Embryonic facial prominence (tissue), 1 donor: ENCODE results near the gene NPRL2.

Experiments used
- DNase-seq: peaks from one replicate; pipeline ENCODE4 v3.0.0-alpha.2; 2016; ENCODE audit errors: extremely low spot score

Gene NPRL2

DNA sequence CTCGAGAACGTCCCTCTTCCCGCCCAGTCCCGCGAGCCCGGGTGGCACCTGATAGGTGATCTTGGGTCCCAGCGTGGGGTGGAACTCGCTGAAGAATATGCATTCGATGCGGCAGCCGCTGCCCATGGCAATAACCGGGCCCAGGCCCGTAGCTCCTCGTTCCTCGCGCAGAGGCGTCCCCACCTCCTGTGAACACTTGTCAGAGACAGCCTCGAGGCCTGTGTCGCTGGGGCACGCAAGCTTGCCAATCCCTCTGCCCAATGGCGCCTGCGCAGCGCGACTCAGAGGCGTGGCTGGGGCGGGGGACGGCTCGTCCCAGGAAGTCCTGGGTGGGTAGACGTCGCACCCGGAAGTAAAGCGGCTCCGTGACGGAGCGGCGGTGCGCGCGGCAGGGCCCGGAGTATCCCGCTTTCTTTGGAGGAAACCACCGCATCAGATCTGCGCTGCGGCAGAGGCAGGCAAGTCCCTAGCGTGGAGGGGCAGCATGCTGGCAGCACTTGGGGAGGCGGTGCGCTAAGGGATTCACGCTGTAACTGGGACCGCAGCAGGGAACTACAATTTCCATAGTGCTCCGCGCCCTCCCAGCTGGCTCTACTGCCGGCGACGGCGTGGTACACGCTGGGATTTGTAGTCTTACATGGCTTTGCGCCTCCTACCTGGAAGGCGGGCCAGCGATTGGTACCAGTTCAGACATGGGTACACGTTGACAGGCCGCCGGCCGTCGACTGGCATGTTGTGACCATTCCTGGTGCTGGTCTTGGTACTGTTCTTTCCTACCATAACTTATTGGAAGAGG, at the start of gene NPRL2, which contains the start of gene CYB561D2:
Gene NPRL2, minus strand, starts transcription at position 249 of the 796 bp plus-strand sequence. Its CDS starts 123 bp downstream, at position 126.
Gene CYB561D2, plus strand, starts transcription at position 336 of the 796 bp plus-strand sequence. CDS start 572 bp downstream, outside the sequence.
- peak; percentile 73 for DNase-seq

DNA sequence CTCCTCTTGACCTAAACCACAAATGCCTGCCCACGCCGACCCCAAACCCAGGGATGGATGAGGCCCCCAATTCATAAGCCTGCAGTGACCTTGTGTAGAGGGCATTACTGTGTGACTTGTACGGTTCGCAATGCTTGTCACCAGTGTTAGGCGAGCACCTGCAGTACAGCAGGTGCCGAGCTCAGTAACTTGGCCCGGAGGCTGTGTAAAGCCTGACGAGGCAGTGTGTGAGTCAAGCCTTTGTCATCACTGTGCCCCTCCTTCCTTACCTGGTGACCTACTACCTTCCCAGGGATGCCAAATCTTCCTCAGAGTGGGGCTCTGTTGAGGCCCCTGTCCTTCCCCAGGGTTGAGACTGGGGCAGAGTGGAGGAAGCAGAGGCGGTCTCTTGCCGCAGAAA, 45.9 kb upstream of the NPRL2 start:
- no peak for DNase-seq

DNA sequence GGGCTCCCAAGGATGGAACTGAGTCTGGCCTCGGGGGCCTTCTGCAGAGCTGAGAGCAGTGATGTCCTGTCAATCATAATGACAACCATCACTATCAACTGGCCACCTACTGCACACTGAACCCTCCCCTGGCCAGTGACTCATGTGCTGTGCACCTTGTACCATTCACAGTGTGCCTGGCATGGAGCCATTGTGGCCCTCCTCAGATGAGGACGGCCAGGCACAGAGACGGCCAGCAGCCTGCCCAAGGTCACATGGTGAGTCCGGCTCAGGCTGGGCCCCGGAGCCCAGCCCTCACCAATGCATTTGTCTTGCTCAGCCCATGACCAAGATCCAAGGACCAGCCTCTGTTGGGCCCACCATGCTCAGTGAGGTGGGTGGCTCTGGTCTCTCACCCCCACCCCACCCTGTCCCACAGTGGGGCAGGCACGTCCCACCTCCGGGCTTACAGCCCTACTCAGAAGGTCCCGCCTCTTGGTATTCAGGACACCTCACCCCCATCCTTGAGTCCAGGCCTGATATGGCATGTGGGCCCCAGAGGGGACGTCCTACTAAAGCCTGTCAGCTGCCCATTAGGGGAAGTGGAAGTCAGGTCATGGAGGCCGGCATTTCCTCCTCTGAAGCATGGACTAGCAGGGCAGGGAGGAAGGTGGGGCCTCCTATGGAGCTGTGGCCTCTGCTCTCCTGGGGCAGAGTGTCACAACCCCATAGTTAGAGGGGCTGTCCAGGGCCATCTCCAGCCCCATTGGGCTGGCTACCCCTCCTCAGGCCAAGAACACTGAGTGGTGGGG, 44.7 kb upstream of the NPRL2 start:
- no peak for DNase-seq

- no peak for DNase-seq
Measured at GRCh38 chr3:50393061-50393460, 42.5 kb upstream of the NPRL2 start.

DNA sequence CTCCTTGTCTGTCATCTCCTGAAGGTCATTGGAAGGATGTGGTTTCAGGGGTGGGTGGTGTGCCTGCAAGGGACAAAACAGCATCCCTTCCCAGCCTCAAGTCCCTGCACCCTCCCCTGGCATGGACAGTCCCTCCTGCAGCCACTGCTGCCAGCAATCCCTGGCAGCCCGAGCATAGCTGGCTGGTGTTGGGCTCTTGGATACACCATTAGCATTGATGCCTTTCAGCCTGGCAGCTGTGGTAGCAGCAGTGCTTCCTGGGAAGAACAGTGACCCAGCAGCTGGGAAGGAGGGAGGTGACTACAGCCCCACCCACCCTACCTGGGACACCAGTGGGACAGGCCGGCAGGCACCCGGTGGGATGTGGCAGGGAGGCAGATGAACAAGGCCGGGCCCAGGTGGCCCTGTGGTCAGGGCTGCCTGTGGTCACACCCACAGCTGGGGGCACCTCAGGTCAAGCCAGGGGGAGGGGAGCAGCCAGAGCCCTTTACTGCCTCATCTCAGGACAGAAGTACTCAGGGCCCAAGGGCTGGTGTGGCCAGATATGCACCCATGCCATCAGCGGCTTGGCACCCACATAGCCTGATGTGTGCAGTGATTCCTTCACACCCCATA, 41.6 kb upstream of the NPRL2 start:
- no peak for DNase-seq

GRCh38 chr3:50390508-50391224, 40.1 kb upstream of the NPRL2 start:
- DNase-seq = no peak

GRCh38 chr3:50389414-50389767, 38.8 kb upstream of the NPRL2 start:
- DNase-seq = no peak

- no peak for DNase-seq
Measured at GRCh38 chr3:50388720-50389413, 38.3 kb upstream of the NPRL2 start.

- no peak for DNase-seq
Measured at GRCh38 chr3:50388016-50388719, 37.6 kb upstream of the NPRL2 start.

- no peak for DNase-seq
Measured at GRCh38 chr3:50385754-50386153, 35.2 kb upstream of the NPRL2 start.

DNA sequence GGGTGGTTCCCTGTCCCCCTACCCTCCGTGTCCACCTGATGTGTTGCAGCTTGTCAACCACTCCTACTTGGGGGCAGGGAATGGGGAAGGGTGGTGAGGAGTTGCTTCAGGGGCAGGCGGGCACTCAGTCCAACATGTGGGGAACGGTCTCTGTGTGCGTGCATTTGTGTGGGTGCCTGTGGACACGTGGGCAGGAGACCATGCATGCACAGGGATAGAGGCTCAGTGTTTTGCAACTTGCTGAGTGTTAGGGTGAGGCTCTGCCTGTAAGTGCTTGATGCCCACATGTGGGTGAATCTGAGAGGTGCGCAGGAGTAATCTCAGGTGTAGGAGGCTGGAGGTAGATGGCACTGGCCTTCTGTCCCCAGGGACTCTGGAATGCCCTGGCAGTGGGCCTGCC, 33.2 kb upstream of the NPRL2 start:
- no peak for DNase-seq

DNA sequence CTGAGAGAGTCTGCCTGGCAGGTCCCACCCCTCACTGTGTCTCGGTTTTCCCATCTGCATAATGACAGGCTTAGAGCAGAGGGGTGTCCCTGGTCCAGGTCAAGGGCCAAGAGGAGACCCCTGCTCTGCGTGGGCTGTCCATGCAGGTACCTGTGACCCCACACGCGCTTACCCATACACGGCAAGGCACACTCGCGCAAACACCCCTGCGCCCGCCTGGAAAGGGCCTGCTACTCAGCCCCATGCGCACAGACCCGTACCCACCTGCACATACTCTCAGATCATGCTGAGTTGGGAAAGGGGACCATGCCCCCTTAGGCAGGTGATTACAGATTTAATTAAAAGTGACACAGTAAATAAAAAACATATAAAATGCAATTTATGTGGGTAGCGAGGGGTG, 32.1 kb upstream of the NPRL2 start:
- DNase-seq = no peak

DNA sequence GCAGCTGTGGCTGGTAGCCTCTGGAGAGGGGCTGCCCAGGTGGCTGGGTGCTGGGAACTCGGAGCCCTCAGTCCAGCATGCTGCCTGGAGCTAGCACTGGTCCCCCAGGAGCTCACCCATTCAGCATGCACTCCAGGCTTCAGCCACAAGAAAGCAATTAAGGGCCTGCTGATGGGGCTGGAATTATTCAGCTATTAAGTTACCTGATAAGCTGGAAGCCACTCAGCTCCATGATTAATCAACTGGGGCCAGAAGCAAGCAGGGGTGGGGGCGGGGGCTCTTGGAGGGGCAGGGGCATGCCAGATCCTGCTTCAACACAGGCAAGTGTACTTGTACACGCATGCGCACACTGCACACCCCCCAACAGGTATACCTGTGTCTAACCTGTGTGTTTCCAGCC, 30.8 kb upstream of the NPRL2 start:
- DNase-seq = no peak

- no peak for DNase-seq
Measured at GRCh38 chr3:50380405-50381085, 30.0 kb upstream of the NPRL2 start.

- DNase-seq = no peak
Measured at GRCh38 chr3:50378757-50379156, 28.2 kb upstream of the NPRL2 start.

DNA sequence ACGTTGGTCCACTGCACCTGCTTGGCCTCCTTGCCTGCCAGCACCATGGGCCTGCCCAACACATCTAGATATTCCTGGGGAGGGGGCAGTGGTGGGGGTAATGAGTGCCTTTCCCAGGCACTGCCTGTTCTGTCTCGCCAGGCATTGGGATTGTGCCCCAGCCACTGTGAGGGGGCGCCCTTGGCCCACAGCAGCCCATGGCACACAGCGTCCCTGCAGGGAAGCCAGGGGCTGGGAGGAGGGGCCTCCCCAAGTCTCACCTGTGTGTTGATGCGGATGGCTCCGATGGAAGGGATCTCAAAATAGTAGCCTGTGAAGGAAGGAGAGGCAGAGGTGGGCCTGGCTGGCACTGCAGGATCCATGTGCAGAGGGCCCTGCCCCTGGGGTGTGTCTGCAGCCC, 27.4 kb upstream of the NPRL2 start:
- no peak for DNase-seq

- no peak for DNase-seq
Measured at GRCh38 chr3:50375258-50375931, 24.8 kb upstream of the NPRL2 start.

DNA sequence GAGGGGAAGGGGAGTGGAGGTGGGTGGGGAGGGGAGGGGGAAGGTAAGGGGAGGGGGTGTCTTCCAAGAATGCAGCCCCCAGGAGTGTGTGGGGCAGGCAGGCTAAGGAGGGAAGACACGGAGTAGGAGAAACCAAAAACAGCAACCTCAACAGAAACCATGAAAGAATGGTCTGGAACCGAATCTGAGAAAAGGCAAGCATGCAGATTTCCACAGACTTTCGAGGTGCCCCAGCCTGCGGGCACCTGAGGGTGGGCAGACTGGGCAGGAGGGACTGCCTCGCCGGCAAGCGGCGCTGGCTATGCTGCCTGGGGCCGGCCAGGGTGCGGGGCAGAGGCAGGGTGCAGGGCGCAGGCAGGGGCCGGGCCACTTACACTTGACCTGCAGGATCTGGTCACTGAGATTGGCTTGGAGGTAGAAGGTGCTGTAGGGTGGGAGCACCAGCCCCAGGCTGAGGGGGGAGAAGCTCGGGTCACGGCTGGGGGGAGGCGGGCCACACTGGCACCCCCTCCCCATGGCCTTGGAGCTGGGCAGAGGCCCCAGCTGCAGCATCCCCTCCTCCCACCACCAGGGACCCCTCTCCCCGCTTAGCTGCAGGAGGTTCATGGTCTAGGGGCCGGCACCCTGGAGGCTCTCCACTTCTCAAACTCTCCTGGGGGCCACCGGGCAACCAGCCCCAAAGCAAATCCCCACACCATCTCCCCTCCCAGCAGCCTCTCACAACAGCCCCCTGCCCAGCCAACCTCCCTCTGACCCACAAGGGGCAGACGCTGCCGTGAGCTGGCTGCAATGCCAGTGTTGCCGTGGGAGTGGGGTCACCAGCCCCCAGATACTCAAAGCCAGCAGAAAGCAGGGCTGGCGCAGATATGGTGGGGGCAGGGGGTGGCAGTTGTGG, 24.0 kb upstream of the NPRL2 start:
- DNase-seq = no peak
